Ectodermal cell (in vitro differentiated cells): ENCODE data around the gene GRID1.

ENCODE experiments used
- H3K27ac ChIP-seq: 2 replicates; pipeline ENCODE4 v1.7.0; 2013; ENCODE audit warnings: mild to moderate bottlenecking, low read depth, low read length; ENCODE audit not compliant: insufficient read depth, poor library complexity, severe bottlenecking
- H3K27me3 ChIP-seq: 2 replicates; pipeline ENCODE4 v1.7.0; 2013; ENCODE audit warnings: mild to moderate bottlenecking, low read length; ENCODE audit not compliant: insufficient read depth, control insufficient read depth, poor library complexity, severe bottlenecking
- H3K36me3 ChIP-seq: one replicate; pipeline ENCODE4 v1.7.0; 2013; ENCODE audit warnings: low read length; ENCODE audit not compliant: control insufficient read depth, insufficient read depth
- H3K4me1 ChIP-seq: one replicate; pipeline ENCODE4 v1.7.0; 2013; ENCODE audit warnings: low read length; ENCODE audit not compliant: control insufficient read depth, insufficient read depth
- H3K4me3 ChIP-seq: 2 replicates; pipeline ENCODE4 v1.7.0; 2013; ENCODE audit warnings: low read depth, low read length, control low read depth; ENCODE audit not compliant: insufficient read depth
- H3K9me3 ChIP-seq: 2 replicates; pipeline ENCODE4 v1.7.0; 2013; ENCODE audit warnings: mild to moderate bottlenecking, low read length, moderate library complexity; ENCODE audit not compliant: control insufficient read depth
- WGBS, 2 experiments: methylation state at CpG; one replicate each; pipeline ENCODE4 v1.1.7; 2013; ENCODE audit warnings: missing lambda C conversion rate in 2 of 2; 5-methylcytosine and 5-hydroxymethylcytosine counted together

Gene GRID1

GRCh38 chr10:86170255-86171108, 196.1 kb downstream of the GRID1 start:
- WGBS, 2 experiments: 92% methylated on average over 15 of the region's 15 CpGs
- no peak overlapping the region for H3K27ac ChIP-seq
- no peaks in the 10 kb centered on the region for H3K4me1 ChIP-seq
- no peak overlapping the region for H3K4me3 ChIP-seq
- H3K27me3 ChIP-seq: no peaks in the 10 kb centered on the region
- H3K36me3 ChIP-seq: no peaks in the 10 kb centered on the region
- no peaks in the 10 kb centered on the region for H3K9me3 ChIP-seq

GRCh38 chr10:86169506-86170254, 196.9 kb downstream of the GRID1 start:
- H3K4me3 ChIP-seq: no peak overlapping the region
- H3K27ac ChIP-seq: no peak overlapping the region
- 91% methylated on average over 10 of the region's 10 CpGs for WGBS, 2 experiments

GRCh38 chr10:86169066-86169465, 197.5 kb downstream of the GRID1 start:
- Histone ChIP-seq H3K4me1 (no peaks in the 10 kb centered on the region), H3K27me3 (no peaks in the 10 kb centered on the region), H3K4me3 (no peak overlapping the region), H3K36me3 (no peaks in the 10 kb centered on the region), H3K9me3 (no peaks in the 10 kb centered on the region), H3K27ac (no peak overlapping the region)
- WGBS, 2 experiments: 92 to 95% methylated on average over 4 of the region's 4 CpGs

More at GRCh38 chr10:86169506-86170254, 196.9 kb downstream of the GRID1 start:
- Histone ChIP-seq H3K9me3 (no peaks in the 10 kb centered on the region), H3K4me1 (no peaks in the 10 kb centered on the region), H3K27me3 (no peaks in the 10 kb centered on the region), H3K36me3 (no peaks in the 10 kb centered on the region)

- no peaks in the 10 kb centered on the region for H3K27me3 ChIP-seq
- no peaks in the 10 kb centered on the region for H3K36me3 ChIP-seq
- H3K27ac ChIP-seq: no peak overlapping the region
- H3K4me3 ChIP-seq: no peak overlapping the region
- 74 to 81% methylated on average over 7 of the region's 7 CpGs for WGBS, 2 experiments
- no peaks in the 10 kb centered on the region for H3K4me1 ChIP-seq
- no peaks in the 10 kb centered on the region for H3K9me3 ChIP-seq
Measured at GRCh38 chr10:86168256-86168655, 198.3 kb downstream of the GRID1 start.

GRCh38 chr10:86167762-86168128, 198.8 kb downstream of the GRID1 start:
- WGBS, 2 experiments: 91 to 95% methylated on average over 4 of the region's 4 CpGs
- no peak overlapping the region for H3K27ac ChIP-seq
- H3K36me3 ChIP-seq: no peaks in the 10 kb centered on the region
- H3K9me3 ChIP-seq: no peaks in the 10 kb centered on the region
- no peaks in the 10 kb centered on the region for H3K27me3 ChIP-seq
- H3K4me3 ChIP-seq: no peak overlapping the region
- no peaks in the 10 kb centered on the region for H3K4me1 ChIP-seq

- no peak overlapping the region for H3K4me3 ChIP-seq
- H3K27me3 ChIP-seq: no peaks in the 10 kb centered on the region
- no peaks in the 10 kb centered on the region for H3K9me3 ChIP-seq
- H3K4me1 ChIP-seq: no peaks in the 10 kb centered on the region
- 91 to 93% methylated on average over 5 of the region's 5 CpGs for WGBS, 2 experiments
- H3K36me3 ChIP-seq: no peaks in the 10 kb centered on the region
- H3K27ac ChIP-seq: no peak overlapping the region
Measured at GRCh38 chr10:86167121-86167761, 199.4 kb downstream of the GRID1 start.

- no peaks in the 10 kb centered on the region for H3K9me3 ChIP-seq
- no peaks in the 10 kb centered on the region for H3K27me3 ChIP-seq
- H3K4me3 ChIP-seq: no peak overlapping the region
- no peak overlapping the region for H3K27ac ChIP-seq
- H3K4me1 ChIP-seq: no peaks in the 10 kb centered on the region
- H3K36me3 ChIP-seq: no peaks in the 10 kb centered on the region
- WGBS, 2 experiments: 94 to 96% methylated on average over 9 of the region's 9 CpGs
Measured at GRCh38 chr10:86165666-86166065, 200.9 kb downstream of the GRID1 start.

- Histone ChIP-seq H3K4me3 (no peak overlapping the region), H3K27me3 (no peaks in the 10 kb centered on the region), H3K4me1 (no peaks in the 10 kb centered on the region), H3K27ac (no peak overlapping the region), H3K36me3 (no peaks in the 10 kb centered on the region), H3K9me3 (no peaks in the 10 kb centered on the region)
- 91% methylated on average over 8 of the region's 8 CpGs for WGBS, 2 experiments
Measured at GRCh38 chr10:86164960-86165630, 201.5 kb downstream of the GRID1 start.

GRCh38 chr10:86164174-86164774, 202.3 kb downstream of the GRID1 start:
- Histone ChIP-seq H3K9me3 (no peaks in the 10 kb centered on the region), H3K27me3 (no peaks in the 10 kb centered on the region), H3K27ac (no peak overlapping the region), H3K36me3 (no peaks in the 10 kb centered on the region), H3K4me1 (no peaks in the 10 kb centered on the region), H3K4me3 (no peak overlapping the region)
- 93% methylated on average over 6 of the region's 6 CpGs for WGBS, 2 experiments
